GM18502 (cell line): ENCODE measurements around the gene BTNL8.
A peak's percentile ranks its signal among the peaks of the same experiment; 100 is the strongest.

ENCODE experiments used
- ATAC-seq: cut with Tn5 transposase; IDR thresholded peaks from one replicate; pipeline ENCODE4 v1.9.1; 2021; ENCODE audit warnings: mild to moderate bottlenecking; ENCODE audit not compliant: unreplicated experiment, poor library complexity

BTNL8 gene

GRCh38 chr5:180898621-180899246 is at the start of gene BTNL8:
Gene BTNL8, plus strand, starts transcription at chr5:180899159. Its CDS starts 152 bp downstream, at chr5:180899311.
- no peak for ATAC-seq

GRCh38 chr5:180849827-180850226 is 49.1 kb upstream of the BTNL8 start:
- ATAC-seq = no peak

GRCh38 chr5:180850434-180851078 is 48.4 kb upstream of the BTNL8 start:
- no peak for ATAC-seq

GRCh38 chr5:180852495-180852894 is 46.5 kb upstream of the BTNL8 start:
- no peak for ATAC-seq

GRCh38 chr5:180853121-180853847 is 45.7 kb upstream of the BTNL8 start:
- no peak for ATAC-seq

- ATAC-seq = no peak
These were observed 45.1 kb upstream of the BTNL8 start for GRCh38 chr5:180853848-180854176.

GRCh38 chr5:180858586-180858985 is 40.4 kb upstream of the BTNL8 start:
- ATAC-seq = no peak

GRCh38 chr5:180860273-180860886 is 38.6 kb upstream of the BTNL8 start:
- peak; percentile 49 for ATAC-seq

- peak; percentile 89 for ATAC-seq
These were observed 37.8 kb upstream of the BTNL8 start, which contains the start of gene ZFP62 for GRCh38 chr5:180860887-180861822. Gene ZFP62, minus strand, starts transcription at chr5:180861276. Its CDS starts 57 bp downstream, at chr5:180861219.

GRCh38 chr5:180862645-180863044 is 36.3 kb upstream of the BTNL8 start:
- ATAC-seq = no peak

GRCh38 chr5:180865981-180866695 is 32.8 kb upstream of the BTNL8 start:
- ATAC-seq = no peak

- no peak for ATAC-seq
These were observed 32.0 kb upstream of the BTNL8 start for GRCh38 chr5:180866985-180867384.

- ATAC-seq = peak; percentile 58
These were observed 30.0 kb upstream of the BTNL8 start for GRCh38 chr5:180868960-180869359.

- no peak for ATAC-seq
These were observed 29.4 kb upstream of the BTNL8 start for GRCh38 chr5:180869587-180869986.

- no peak for ATAC-seq
These were observed 28.5 kb upstream of the BTNL8 start for GRCh38 chr5:180870276-180871068.

- no peak for ATAC-seq
These were observed 26.5 kb upstream of the BTNL8 start for GRCh38 chr5:180872419-180872818.

- ATAC-seq = no peak
These were observed 25.1 kb upstream of the BTNL8 start for GRCh38 chr5:180873615-180874520.
